H9 (cell line): Measurements from ENCODE around the gene PTX3. TPM values are rescaled to one million over a fixed set of nuclear protein-coding genes. Genes with fewer than 3 reads are reported as not detected.

Experiments
- DNase-seq: peaks from one replicate; pipeline ENCODE4 v3.0.0-alpha.2; 2017
- H2AFZ ChIP-seq: one replicate; pipeline ENCODE4 v1.6.1; 2013; ENCODE audit warnings: mild to moderate bottlenecking, low read length, control low read depth, moderate library complexity
- H2AK5ac ChIP-seq: 2 replicates; pipeline ENCODE4 v1.6.1; 2013; ENCODE audit warnings: low read length, control low read depth, mixed read lengths; ENCODE audit not compliant: insufficient read length
- H2BK120ac ChIP-seq: one replicate; pipeline ENCODE4 v1.6.1; 2013; ENCODE audit warnings: low read depth, mild to moderate bottlenecking, low read length, control low read depth, inconsistent platforms; ENCODE audit not compliant: poor library complexity, severe bottlenecking
- H2BK12ac ChIP-seq: 2 replicates; pipeline ENCODE4 v1.6.1; 2013; ENCODE audit warnings: low read length, control low read depth, mixed read lengths, low read depth; ENCODE audit not compliant: insufficient read length
- H2BK15ac ChIP-seq: 2 replicates; pipeline ENCODE4 v1.6.1; 2013; ENCODE audit warnings: low read depth, low read length, control low read depth
- H2BK20ac ChIP-seq: one replicate; pipeline ENCODE4 v1.6.1; 2013; ENCODE audit warnings: low read depth, mild to moderate bottlenecking, low read length, control low read depth, inconsistent platforms; ENCODE audit not compliant: poor library complexity, severe bottlenecking
- H2BK5ac ChIP-seq: 2 replicates; pipeline ENCODE4 v1.6.1; 2013; ENCODE audit warnings: low read length, control low read depth, mixed read lengths; ENCODE audit not compliant: insufficient read length
- H3K14ac ChIP-seq: 2 replicates; pipeline ENCODE4 v1.6.1; 2013; ENCODE audit warnings: low read length, control low read depth; ENCODE audit not compliant: insufficient read depth
- H3K18ac ChIP-seq: 2 replicates; pipeline ENCODE4 v1.6.1; 2013; ENCODE audit warnings: low read depth, mild to moderate bottlenecking, mixed read lengths, low read length, control low read depth; ENCODE audit not compliant: insufficient read length
- H3K23ac ChIP-seq: 2 replicates; pipeline ENCODE4 v1.6.1; 2013; ENCODE audit warnings: low read length, control low read depth, mixed read lengths, low read depth; ENCODE audit not compliant: insufficient read length
- H3K23me2 ChIP-seq: 2 replicates; pipeline ENCODE4 v1.6.1; 2013; ENCODE audit warnings: low read depth, mild to moderate bottlenecking, mixed read lengths, low read length, control low read depth; ENCODE audit not compliant: insufficient read length, poor library complexity, severe bottlenecking
- H3K27ac ChIP-seq: 2 replicates; pipeline ENCODE4 v1.5.1; 2013; ENCODE audit warnings: low read length, control low read depth, mixed read lengths, low read depth; ENCODE audit not compliant: insufficient read length
- H3K27me3 ChIP-seq: 2 replicates; pipeline ENCODE4 v1.6.1; 2013; ENCODE audit warnings: low read length, control low read depth, inconsistent platforms; ENCODE audit not compliant: insufficient read depth
- H3K4ac ChIP-seq: 2 replicates; pipeline ENCODE4 v1.6.1; 2013; ENCODE audit warnings: low read depth, mild to moderate bottlenecking, control low read depth, inconsistent platforms, low read length, moderate library complexity
- H3K4me1 ChIP-seq: 2 replicates; pipeline ENCODE4 v1.6.1; 2013; ENCODE audit warnings: low read length, control low read depth, inconsistent platforms; ENCODE audit not compliant: insufficient read depth
- H3K4me2 ChIP-seq: 2 replicates; pipeline ENCODE4 v1.6.1; 2013; ENCODE audit warnings: low read length, control low read depth, mixed read lengths; ENCODE audit not compliant: insufficient read length, insufficient read depth
- H3K56ac ChIP-seq: 2 replicates; pipeline ENCODE4 v1.6.1; 2013; ENCODE audit warnings: low read depth, mild to moderate bottlenecking, mixed read lengths, low read length, control low read depth; ENCODE audit not compliant: insufficient read length
- H3K79me1 ChIP-seq: 2 replicates; pipeline ENCODE4 v1.6.1; 2013; ENCODE audit warnings: low read depth, mild to moderate bottlenecking, moderate library complexity, low read length, control low read depth, inconsistent platforms; ENCODE audit not compliant: insufficient read depth, poor library complexity, severe bottlenecking
- H3K79me2 ChIP-seq: 2 replicates; pipeline ENCODE4 v1.6.1; 2013; ENCODE audit warnings: low read length, control low read depth, inconsistent platforms; ENCODE audit not compliant: insufficient read depth
- H3K9ac ChIP-seq: 2 replicates; pipeline ENCODE4 v1.6.1; 2013; ENCODE audit warnings: low read length, control low read depth, mixed read lengths; ENCODE audit not compliant: insufficient read length; ENCODE audit errors: extremely low read depth
- H3K9me3 ChIP-seq: one replicate; pipeline ENCODE4 v1.6.1; 2013; ENCODE audit warnings: low read depth, low read length, inconsistent platforms; ENCODE audit not compliant: control insufficient read depth
- H3T11ph ChIP-seq: one replicate; pipeline ENCODE4 v1.6.1; 2013; ENCODE audit warnings: mild to moderate bottlenecking, low read length, control low read depth, inconsistent platforms
- H4K20me1 ChIP-seq: one replicate; pipeline ENCODE4 v1.6.1; 2013; ENCODE audit not compliant: control insufficient read depth, insufficient read length, insufficient read depth
- H4K5ac ChIP-seq: 2 replicates; pipeline ENCODE4 v1.6.1; 2013; ENCODE audit warnings: low read depth, mild to moderate bottlenecking, mixed read lengths, low read length, control low read depth; ENCODE audit not compliant: insufficient read length
- H4K8ac ChIP-seq: replicated peaks from 2 replicates; pipeline ENCODE4 v1.6.1; 2013; ENCODE audit warnings: low read length, control low read depth, mixed read lengths, low read depth; ENCODE audit not compliant: insufficient read length
- H4K91ac ChIP-seq: 2 replicates; pipeline ENCODE4 v1.6.1; 2013; ENCODE audit warnings: low read depth, mild to moderate bottlenecking, moderate library complexity, mixed read lengths, low read length, control low read depth; ENCODE audit not compliant: insufficient read length
- H3K27ac Mint-ChIP-seq, 3 experiments: 2 replicates in 2 of 3; 3 replicates in 1 of 3; pipeline ENCODE4 v1.8.0; 2020 to 2021; ENCODE audit warnings: mixed read lengths in 3 of 3, mild to moderate bottlenecking in 1 of 3, moderate library complexity in 1 of 3
- H3K27me3 Mint-ChIP-seq: 2 replicates; pipeline ENCODE4 v1.8.0; 2021; ENCODE audit warnings: low read depth, mild to moderate bottlenecking, moderate library complexity, mixed read lengths
- H3K36me3 Mint-ChIP-seq, 3 experiments: 2 replicates in 2 of 3; 3 replicates in 1 of 3; pipeline ENCODE4 v1.8.0; 2020 to 2021; ENCODE audit warnings: low read depth in 3 of 3, mixed read lengths in 3 of 3; ENCODE audit not compliant: insufficient read depth in 1 of 3
- H3K4me1 Mint-ChIP-seq, 2 experiments: 2 replicates each; pipeline ENCODE4 v1.8.0; 2020; ENCODE audit warnings: mixed read lengths in 2 of 2
- H3K4me3 Mint-ChIP-seq, 2 experiments: 2 replicates in 1 of 2; 3 replicates in 1 of 2; pipeline ENCODE4 v1.8.0; 2020 to 2021; ENCODE audit warnings: mild to moderate bottlenecking in 2 of 2, mixed read lengths in 2 of 2, moderate library complexity in 1 of 2
- H3K9me3 Mint-ChIP-seq, 2 experiments: 2 replicates in 1 of 2; 3 replicates in 1 of 2; pipeline ENCODE4 v1.8.0; 2020; ENCODE audit warnings: mild to moderate bottlenecking in 2 of 2, mixed read lengths in 2 of 2, moderate library complexity in 1 of 2
- CTCF ChIP-seq: fragments of 200-600 bp; sonication (generic); conservative IDR thresholded peaks from 3 replicates; pipeline ENCODE4 v1.8.0; 2021; ENCODE audit warnings: antibody characterized with exemption, mild to moderate bottlenecking
- WGBS: extraction: QIAGEN DNeasy Blood & Tissue Kit; methylation state at CpG from one replicate; pipeline ENCODE4 v1.1.7; 2013; ENCODE audit warnings: missing lambda C conversion rate, low lambda C conversion rate, mixed read lengths; ENCODE audit not compliant: insufficient read length; ENCODE audit errors: extremely low coverage; 5-methylcytosine and 5-hydroxymethylcytosine counted together
- total RNA-seq: library from RNA; stranded (reverse); gene quantifications from 2 replicates; pipeline ENCODE4 v1.2.1, GENCODE V29; 2021

PTX3 gene
- total RNA-seq, 1 experiment from 2014 or later, result 0.11 TPM

- H3K27me3 ChIP-seq, result no peaks in the 10 kb centered on the region
- no peak overlapping the region for H4K91ac ChIP-seq
- H3K27ac Mint-ChIP-seq, result no peak overlapping the region
- no peak overlapping the region for H3T11ph ChIP-seq
- H3K27ac ChIP-seq, result no peak overlapping the region
- WGBS, result no CpG with 5 or more reads among the region's 1 CpG
- H4K8ac ChIP-seq, result no peak overlapping the region
- H3K14ac ChIP-seq, result no peak overlapping the region
- no peaks in the 10 kb centered on the region for H3K79me2 ChIP-seq
- H3K23ac ChIP-seq, result no peak overlapping the region
- H2BK5ac ChIP-seq, result no peak overlapping the region
- no peak overlapping the region for H2BK15ac ChIP-seq
- H3K56ac ChIP-seq, result no peak overlapping the region
- H4K20me1 ChIP-seq, result no peaks in the 10 kb centered on the region
- no peaks in the 10 kb centered on the region; a peak in 1 of 7 replicates for H3K36me3 Mint-ChIP-seq
- H3K18ac ChIP-seq, result no peak overlapping the region
- no peak overlapping the region for H2AK5ac ChIP-seq
- no peaks in the 10 kb centered on the region for H3K23me2 ChIP-seq
- H2BK120ac ChIP-seq, result no peak overlapping the region
- no peak overlapping the region for H2BK20ac ChIP-seq
- H3K27me3 Mint-ChIP-seq, result no peaks in the 10 kb centered on the region
- no peak overlapping the region for H4K5ac ChIP-seq
- no peaks in the 10 kb centered on the region for H3K9me3 ChIP-seq
- H3K79me1 ChIP-seq, result no peaks in the 10 kb centered on the region
- H3K9ac ChIP-seq, result no peak overlapping the region
- TF ChIP-seq CTCF, result no peak
- no peak overlapping the region for H3K4ac ChIP-seq
- no peak overlapping the region for H2BK12ac ChIP-seq
- no peak overlapping the region for H3K4me3 Mint-ChIP-seq
- H2AFZ ChIP-seq, result no peak overlapping the region
- no peak overlapping the region for H3K4me2 ChIP-seq
- no peaks in the 10 kb centered on the region for H3K4me1 ChIP-seq
- no peaks in the 10 kb centered on the region for H3K4me1 Mint-ChIP-seq
- no peak for DNase-seq
- peaks cover 0 to 7% of the 10 kb centered on the region in 2 experiments; a peak in 1 of 5 replicates for H3K9me3 Mint-ChIP-seq
These were observed 36.0 kb downstream of the PTX3 start for GRCh38 chr3:157472648-157473047.
